Measurements from ENCODE around the gene NINJ1.

DNA sequence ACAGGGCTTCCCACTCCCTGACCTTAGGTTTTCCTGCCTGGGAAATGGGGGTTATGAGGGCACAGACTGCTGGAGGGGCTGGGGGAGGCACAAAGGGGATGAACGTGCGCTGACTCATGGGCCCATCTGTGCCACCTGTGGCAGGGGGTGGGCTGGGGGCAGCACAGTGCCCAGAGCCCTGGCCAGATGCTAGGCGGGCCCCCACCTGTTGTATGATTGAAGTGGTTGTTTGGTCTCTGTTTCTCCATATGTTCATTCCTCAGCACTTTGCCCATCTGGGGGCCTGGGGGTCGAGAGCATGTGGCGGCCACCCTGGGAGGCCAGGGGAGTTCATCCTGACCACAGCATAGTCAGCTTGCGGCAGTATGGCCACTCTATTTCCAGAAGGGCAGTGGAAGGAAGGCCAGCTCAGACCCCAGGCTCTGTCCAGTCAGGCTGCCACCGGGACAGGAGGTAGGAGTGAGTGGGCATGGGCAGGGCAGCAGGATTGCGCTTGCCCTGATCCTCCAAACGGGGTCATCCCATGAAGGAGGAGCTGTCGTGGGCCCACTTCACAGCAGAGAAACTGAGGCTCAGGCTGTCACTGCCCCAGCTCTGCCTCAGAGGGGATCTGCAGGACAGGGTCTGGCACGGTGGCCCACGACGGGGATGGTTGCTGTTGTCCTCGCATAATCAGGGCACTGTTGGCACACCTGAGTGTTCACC, 841 bp upstream of the NINJ1 start:
- TF ChIP-seq, protein P1, sequence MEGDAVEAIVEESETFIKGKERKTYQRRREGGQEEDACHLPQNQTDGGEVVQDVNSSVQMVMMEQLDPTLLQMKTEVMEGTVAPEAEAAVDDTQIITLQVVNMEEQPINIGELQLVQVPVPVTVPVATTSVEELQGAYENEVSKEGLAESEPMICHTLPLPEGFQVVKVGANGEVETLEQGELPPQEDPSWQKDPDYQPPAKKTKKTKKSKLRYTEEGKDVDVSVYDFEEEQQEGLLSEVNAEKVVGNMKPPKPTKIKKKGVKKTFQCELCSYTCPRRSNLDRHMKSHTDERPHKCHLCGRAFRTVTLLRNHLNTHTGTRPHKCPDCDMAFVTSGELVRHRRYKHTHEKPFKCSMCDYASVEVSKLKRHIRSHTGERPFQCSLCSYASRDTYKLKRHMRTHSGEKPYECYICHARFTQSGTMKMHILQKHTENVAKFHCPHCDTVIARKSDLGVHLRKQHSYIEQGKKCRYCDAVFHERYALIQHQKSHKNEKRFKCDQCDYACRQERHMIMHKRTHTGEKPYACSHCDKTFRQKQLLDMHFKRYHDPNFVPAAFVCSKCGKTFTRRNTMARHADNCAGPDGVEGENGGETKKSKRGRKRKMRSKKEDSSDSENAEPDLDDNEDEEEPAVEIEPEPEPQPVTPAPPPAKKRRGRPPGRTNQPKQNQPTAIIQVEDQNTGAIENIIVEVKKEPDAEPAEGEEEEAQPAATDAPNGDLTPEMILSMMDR (conservative IDR thresholded peaks at IDR 0.05 in 1 of 2, IDR thresholded peaks at IDR 0.05 in 1 of 2; ENCODE audit: extremely low read depth in 1 of 2, insufficient read depth in 1 of 2, low read depth in 1 of 2, low read length in 2 of 2), result no peak
- no peak for TF ChIP-seq EZH2 (IDR thresholded peaks at IDR 0.05; ENCODE audit: borderline replicate concordance, low read length)

All from mammary epithelial cell (primary cell).